Fibroblast of skin of abdomen (primary cell): ENCODE data around the gene STK32C.

ENCODE experiments used
- DNase-seq: peaks from one replicate; pipeline ENCODE4 v3.0.0-alpha.2; 2013

The STK32C gene

GRCh38 chr10:132206806-132207535 lies 100.8 kb downstream of the STK32C start:
- DNase-seq, result no peak

- no peak for DNase-seq
Measured at GRCh38 chr10:132206377-132206745, 101.4 kb downstream of the STK32C start.

- no peak for DNase-seq
Measured at GRCh38 chr10:132205650-132206376, 101.9 kb downstream of the STK32C start.

- no peak for DNase-seq
Measured at GRCh38 chr10:132204781-132205473, 102.8 kb downstream of the STK32C start.

- no peak for DNase-seq
Measured at GRCh38 chr10:132204078-132204780, 103.5 kb downstream of the STK32C start.

GRCh38 chr10:132203256-132204077 lies 104.3 kb downstream of the STK32C start:
- no peak for DNase-seq

GRCh38 chr10:132202070-132202970 lies 105.4 kb downstream of the STK32C start:
- no peak for DNase-seq

- DNase-seq, result no peak
Measured at GRCh38 chr10:132201111-132201969, 106.4 kb downstream of the STK32C start.

- no peak for DNase-seq
Measured at GRCh38 chr10:132200344-132201110, 107.2 kb downstream of the STK32C start.

- no peak for DNase-seq
Measured at GRCh38 chr10:132199854-132200311, 107.9 kb downstream of the STK32C start.

- DNase-seq, result no peak
Measured at GRCh38 chr10:132199268-132199853, 108.4 kb downstream of the STK32C start.

GRCh38 chr10:132198381-132199181 lies 109.2 kb downstream of the STK32C start:
- DNase-seq, result no peak

GRCh38 chr10:132198068-132198370 lies 109.7 kb downstream of the STK32C start:
- DNase-seq, result no peak

GRCh38 chr10:132197271-132198067 lies 110.3 kb downstream of the STK32C start:
- DNase-seq, result no peak

GRCh38 chr10:132196178-132197113 lies 111.3 kb downstream of the STK32C start:
- no peak for DNase-seq
